ENCODE results near the gene PDK1. TPM values are rescaled to one million over a fixed set of nuclear protein-coding genes. Genes with fewer than 3 reads are reported as not detected.

Gene PDK1
- total RNA-seq, 1 experiment from 2014 or later: 6.8 TPM

DNA sequence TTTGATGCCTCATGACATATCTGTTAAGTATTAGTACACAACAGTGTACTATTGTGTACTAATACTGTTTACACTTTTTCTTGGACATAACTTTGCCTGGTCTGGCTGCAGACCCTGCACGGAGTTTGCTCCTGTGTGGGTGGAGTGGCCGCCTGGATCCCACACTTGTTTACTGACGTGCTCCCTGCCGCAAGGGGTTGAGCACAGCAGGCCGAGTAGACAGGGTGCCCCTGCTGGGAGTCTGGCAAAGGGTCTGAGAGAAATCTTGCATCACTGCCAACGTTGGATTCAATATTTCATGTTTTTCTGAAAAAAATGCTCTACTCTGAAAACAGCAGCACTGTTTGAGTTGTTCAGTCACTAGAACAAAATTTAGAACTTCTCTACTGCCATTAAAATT lies 59.0 kb downstream of the PDK1 start:
- no peak for TF ChIP-seq EZH2 (IDR thresholded peaks at IDR 0.05; ENCODE audit: borderline replicate concordance, low read depth, low read length, poor library complexity, severe bottlenecking)
- TF ChIP-seq, protein P1, sequence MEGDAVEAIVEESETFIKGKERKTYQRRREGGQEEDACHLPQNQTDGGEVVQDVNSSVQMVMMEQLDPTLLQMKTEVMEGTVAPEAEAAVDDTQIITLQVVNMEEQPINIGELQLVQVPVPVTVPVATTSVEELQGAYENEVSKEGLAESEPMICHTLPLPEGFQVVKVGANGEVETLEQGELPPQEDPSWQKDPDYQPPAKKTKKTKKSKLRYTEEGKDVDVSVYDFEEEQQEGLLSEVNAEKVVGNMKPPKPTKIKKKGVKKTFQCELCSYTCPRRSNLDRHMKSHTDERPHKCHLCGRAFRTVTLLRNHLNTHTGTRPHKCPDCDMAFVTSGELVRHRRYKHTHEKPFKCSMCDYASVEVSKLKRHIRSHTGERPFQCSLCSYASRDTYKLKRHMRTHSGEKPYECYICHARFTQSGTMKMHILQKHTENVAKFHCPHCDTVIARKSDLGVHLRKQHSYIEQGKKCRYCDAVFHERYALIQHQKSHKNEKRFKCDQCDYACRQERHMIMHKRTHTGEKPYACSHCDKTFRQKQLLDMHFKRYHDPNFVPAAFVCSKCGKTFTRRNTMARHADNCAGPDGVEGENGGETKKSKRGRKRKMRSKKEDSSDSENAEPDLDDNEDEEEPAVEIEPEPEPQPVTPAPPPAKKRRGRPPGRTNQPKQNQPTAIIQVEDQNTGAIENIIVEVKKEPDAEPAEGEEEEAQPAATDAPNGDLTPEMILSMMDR (conservative IDR thresholded peaks at IDR 0.05; ENCODE audit: low read depth, low read length): no peak
- Histone ChIP-seq H3K36me3 (ENCODE audit: insufficient read depth, low read length, poor library complexity, severe bottlenecking) (no peaks in the 10 kb centered on the region), H3K4me3 (ENCODE audit: low read depth, low read length, poor library complexity, severe bottlenecking) (no peak overlapping the region), H3K27me3 (replicated peaks; ENCODE audit: insufficient read depth, low read depth, low read length, poor library complexity) (no peaks in the 10 kb centered on the region), H3K4me1 (ENCODE audit: insufficient read depth, low read length, poor library complexity, severe bottlenecking) (peaks cover 26% of the 10 kb centered on the region), H3K27ac (ENCODE audit: low read depth, low read length, poor library complexity, severe bottlenecking) (no peak overlapping the region), H3K9me3 (ENCODE audit: low read depth, low read length, poor library complexity, severe bottlenecking) (no peaks in the 10 kb centered on the region)
- DNase-seq (ENCODE audit: low spot score): no peak
- intact Hi-C loops (cut with micrococcal nuclease; ENCODE audit: unreplicated experiment): no loop called here
- POLR2A ChIA-PET (ENCODE audit: low non-redundant PET): no interaction called here
- BruUV-seq (replicated peaks): no TSS peak
- CTCF ChIA-PET: no interaction called here

DNA sequence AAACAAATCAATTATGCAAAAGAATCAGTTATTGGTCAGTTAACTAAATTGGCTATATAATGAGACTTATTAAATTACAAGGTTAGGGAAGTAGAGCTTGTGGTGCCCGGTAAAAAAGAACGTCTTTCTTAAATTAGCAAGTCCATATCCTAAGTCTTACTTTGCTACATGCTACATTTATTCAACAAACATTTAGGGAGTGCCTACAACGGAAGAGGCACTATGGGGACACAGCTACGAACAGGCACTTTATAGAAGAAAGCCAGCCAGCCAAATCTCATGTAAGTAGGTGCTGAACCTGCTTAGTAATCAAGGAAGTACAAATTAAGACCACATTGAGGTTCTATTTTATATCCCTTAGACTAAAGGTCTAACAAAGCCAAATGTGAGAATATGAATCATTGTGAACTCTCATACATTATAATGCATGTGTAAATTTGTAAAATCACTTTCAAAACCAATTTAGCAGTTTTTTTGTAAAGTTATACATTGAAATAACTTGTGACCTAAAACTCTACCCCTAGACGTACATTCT lies 59.9 kb downstream of the PDK1 start:
- Histone ChIP-seq H3K36me3 (ENCODE audit: insufficient read depth, low read length, poor library complexity, severe bottlenecking) (no peaks in the 10 kb centered on the region), H3K9me3 (ENCODE audit: low read depth, low read length, poor library complexity, severe bottlenecking) (no peaks in the 10 kb centered on the region), H3K27me3 (replicated peaks; ENCODE audit: insufficient read depth, low read depth, low read length, poor library complexity) (no peaks in the 10 kb centered on the region), H3K4me1 (ENCODE audit: insufficient read depth, low read length, poor library complexity, severe bottlenecking) (peaks cover 26% of the 10 kb centered on the region), H3K4me3 (ENCODE audit: low read depth, low read length, poor library complexity, severe bottlenecking) (no peak overlapping the region), H3K27ac (ENCODE audit: low read depth, low read length, poor library complexity, severe bottlenecking) (no peak overlapping the region)
- no peak for TF ChIP-seq EZH2 (IDR thresholded peaks at IDR 0.05; ENCODE audit: borderline replicate concordance, low read depth, low read length, poor library complexity, severe bottlenecking)
- TF ChIP-seq, protein P1 (conservative IDR thresholded peaks at IDR 0.05; ENCODE audit: low read depth, low read length): no peak
- POLR2A ChIA-PET (ENCODE audit: low non-redundant PET): no interaction called here
- CTCF ChIA-PET: no interaction called here
- BruUV-seq (replicated peaks): no TSS peak
- no peak for DNase-seq (ENCODE audit: low spot score)
- intact Hi-C loops (cut with micrococcal nuclease; ENCODE audit: unreplicated experiment): no loop called here

DNA sequence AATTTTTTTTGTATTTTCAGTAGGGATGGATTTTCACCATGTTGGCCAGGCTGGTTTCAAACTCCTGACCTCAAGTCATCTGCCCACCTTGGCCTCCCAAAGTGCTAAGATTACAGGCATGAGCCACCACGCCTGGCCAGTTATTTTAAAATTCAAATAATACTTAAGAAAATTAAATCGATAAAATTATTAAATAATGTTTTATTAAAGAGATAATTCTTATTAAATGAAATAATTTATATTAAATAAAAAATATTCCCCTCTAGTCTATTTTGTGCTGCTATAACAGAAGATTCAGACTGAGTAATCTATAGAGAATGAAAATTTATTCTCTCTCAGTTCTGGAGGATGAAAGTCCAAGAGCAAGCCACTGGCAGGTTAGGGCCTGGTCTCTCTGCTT lies 61.2 kb downstream of the PDK1 start:
- Histone ChIP-seq H3K36me3 (ENCODE audit: insufficient read depth, low read length, poor library complexity, severe bottlenecking) (no peaks in the 10 kb centered on the region), H3K4me1 (ENCODE audit: insufficient read depth, low read length, poor library complexity, severe bottlenecking) (peaks cover 15% of the 10 kb centered on the region), H3K9me3 (ENCODE audit: low read depth, low read length, poor library complexity, severe bottlenecking) (no peaks in the 10 kb centered on the region), H3K27ac (ENCODE audit: low read depth, low read length, poor library complexity, severe bottlenecking) (no peak overlapping the region), H3K4me3 (ENCODE audit: low read depth, low read length, poor library complexity, severe bottlenecking) (no peak overlapping the region), H3K27me3 (replicated peaks; ENCODE audit: insufficient read depth, low read depth, low read length, poor library complexity) (no peaks in the 10 kb centered on the region)
- DNase-seq (ENCODE audit: low spot score): no peak
- TF ChIP-seq, protein P1 (conservative IDR thresholded peaks at IDR 0.05; ENCODE audit: low read depth, low read length): no peak
- no peak for TF ChIP-seq EZH2 (IDR thresholded peaks at IDR 0.05; ENCODE audit: borderline replicate concordance, low read depth, low read length, poor library complexity, severe bottlenecking)
- ChIA-PET CTCF (no interaction called here), POLR2A (ENCODE audit: low non-redundant PET) (no interaction called here)
- intact Hi-C loops (cut with micrococcal nuclease; ENCODE audit: unreplicated experiment): no loop called here
- BruUV-seq (replicated peaks): no TSS peak

Measured in A673 (cell line).